Limb (tissue), 2 donors: ENCODE measurements around the gene MALT1.
"Not testable (repeated sequence)": the region's sequence is repeated elsewhere in the genome, so short reads cannot be mapped to it uniquely, and the experiment has no call there.

Experiments
- DNase-seq, 2 donors: peaks; one replicate each; pipeline ENCODE4 v3.0.0-alpha.2; 2016; ENCODE audit errors: extremely low spot score in 2 of 2

Gene MALT1

DNA sequence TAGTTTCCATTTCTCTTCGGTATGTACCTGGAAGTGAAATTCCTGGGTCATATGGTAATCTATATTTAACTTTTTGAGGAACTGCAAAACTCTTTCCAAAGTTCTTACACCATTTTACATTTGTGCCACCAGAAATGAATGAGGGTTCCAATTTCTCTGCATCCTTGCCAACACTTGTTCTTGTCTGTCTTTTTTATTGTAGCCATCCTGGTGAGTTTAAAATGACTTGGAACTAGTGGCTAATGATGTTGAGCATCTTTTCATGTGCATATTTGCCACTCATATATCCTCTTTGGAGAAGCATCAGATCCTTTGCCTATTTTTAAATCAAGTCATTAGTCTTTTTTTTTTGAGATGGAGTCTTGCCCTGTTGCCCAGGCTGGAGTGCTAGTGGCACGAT lies 59.4 kb downstream of the MALT1 start:
- DNase-seq: no peak

DNA sequence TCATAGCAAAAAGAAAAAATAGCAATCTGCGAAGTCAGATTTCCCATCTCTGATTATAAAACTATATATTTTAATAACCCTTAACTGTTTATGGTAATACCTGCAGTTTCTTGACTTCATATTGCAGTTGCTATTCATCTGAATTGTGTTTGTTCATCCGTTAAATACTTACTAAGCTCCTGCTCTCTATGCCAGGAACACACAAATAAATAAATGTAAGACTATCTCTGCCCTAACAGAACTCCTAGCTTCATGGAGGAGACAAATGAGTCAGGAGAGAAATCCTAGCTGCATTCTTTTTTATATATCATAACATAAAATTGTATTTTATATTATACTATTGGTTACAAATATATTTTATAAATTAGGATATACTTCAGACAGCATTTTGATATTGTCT lies 61.2 kb downstream of the MALT1 start:
- no peak for DNase-seq

GRCh38 chr18:58733866-58734265 lies 62.6 kb downstream of the MALT1 start:
- DNase-seq: no peak

- DNase-seq: no peak
Measured at GRCh38 chr18:58738322-58738721, 67.1 kb downstream of the MALT1 start.

DNA sequence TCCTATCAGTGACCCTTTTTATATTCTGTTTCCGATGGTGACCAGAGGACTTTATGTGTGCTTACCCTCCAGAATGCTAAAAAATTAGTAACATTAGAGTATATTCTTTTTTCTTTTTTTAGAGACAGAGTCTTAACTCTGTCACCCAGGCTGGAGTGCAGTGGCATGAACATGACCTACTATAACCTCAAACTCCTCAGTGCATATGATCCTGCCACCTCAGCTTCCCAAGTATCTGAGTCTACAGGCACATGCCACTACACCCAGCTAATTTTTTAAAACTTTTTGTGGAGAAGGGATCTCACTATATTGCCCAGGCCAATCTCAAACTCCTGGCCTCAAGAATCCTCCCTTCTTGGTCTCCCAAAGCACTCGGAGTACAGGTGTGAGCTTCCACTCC lies 74.6 kb downstream of the MALT1 start:
- DNase-seq: no peak

DNA sequence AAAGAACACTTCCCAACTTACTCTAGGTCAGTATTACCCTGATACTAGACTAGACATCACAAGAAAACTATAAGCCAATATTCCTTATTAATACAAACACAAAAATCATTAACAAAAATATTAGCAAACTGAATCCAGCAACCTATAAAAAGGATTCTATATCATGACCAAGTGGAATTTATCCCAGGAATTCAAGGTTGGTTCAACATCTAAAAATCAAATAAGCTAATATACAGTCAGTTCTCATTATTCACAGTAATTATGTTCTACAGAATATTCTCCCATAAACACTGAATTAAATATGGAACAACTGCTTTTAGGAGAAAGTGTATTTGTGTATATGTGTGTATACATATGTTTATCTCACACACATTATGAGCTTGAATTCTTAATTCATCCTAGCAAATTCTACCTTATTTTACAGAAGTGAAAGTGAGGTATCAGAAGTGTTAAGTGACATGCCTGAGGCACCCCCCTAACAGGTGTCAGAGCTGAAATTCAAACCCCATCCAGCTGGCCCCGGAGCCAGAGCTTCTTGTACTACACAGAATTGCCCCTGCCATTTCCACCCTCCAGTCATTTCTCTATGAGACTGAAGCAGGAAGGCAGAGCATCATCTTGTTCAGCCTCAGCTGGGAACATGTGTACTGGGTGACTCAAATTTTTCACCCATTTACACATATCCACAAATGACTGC lies 77.8 kb downstream of the MALT1 start:
- DNase-seq: no peak

- no peak for DNase-seq
Measured at GRCh38 chr18:58753976-58754375, 82.7 kb downstream of the MALT1 start.

- DNase-seq: no peak
Measured at GRCh38 chr18:58754544-58755068, 83.3 kb downstream of the MALT1 start.

GRCh38 chr18:58755304-58756010 lies 84.2 kb downstream of the MALT1 start:
- DNase-seq: no peak

DNA sequence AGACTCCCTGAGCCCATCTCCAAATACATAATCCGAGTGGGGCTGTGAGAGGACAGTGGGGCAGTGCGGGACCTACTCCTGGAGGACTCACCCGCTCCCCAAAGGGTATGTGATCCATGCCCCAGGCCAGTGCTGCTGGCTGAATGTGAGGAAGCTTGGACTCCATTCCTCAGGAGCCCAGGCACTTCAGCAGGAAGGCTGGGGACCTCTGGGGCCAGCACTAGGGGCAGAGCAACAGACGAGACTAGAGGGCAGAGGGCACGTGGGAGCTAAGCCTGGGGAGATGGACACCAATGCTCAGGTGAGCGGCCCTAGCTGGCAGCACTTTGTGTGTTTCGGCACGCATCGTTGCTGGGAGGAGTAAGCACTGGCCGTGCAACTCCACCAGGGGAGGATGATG lies 84.9 kb downstream of the MALT1 start:
- no peak for DNase-seq

DNA sequence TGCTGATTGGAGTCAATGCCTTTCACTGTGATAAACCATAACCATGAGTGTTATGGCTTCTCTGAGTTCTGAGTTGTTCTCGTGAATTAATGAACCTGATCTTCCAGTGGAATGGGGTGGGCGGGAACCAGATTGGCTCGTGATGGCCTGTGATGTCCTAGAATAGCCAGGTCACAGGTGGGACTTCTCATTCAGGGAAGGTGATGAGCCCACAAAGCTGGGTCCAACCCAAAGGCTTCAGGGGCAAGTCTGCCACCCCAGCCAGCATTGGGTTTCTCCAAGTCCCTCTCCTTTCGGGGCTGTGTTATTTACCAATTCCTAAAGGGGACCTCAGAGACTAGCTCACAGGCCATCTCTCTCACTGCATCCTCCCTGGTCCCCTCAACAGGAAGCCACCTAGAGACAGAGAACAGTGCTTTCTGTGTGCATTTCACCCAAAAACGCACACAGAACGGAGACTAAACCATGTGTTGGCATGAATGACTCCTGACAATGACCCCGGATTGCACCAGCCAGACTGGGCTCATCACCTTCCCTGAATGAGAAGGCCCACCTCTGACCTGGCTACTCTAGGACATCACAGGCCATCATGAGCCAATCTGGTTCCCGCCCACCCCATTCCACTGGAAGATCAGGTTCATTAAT lies 85.5 kb downstream of the MALT1 start:
- no peak for DNase-seq

DNA sequence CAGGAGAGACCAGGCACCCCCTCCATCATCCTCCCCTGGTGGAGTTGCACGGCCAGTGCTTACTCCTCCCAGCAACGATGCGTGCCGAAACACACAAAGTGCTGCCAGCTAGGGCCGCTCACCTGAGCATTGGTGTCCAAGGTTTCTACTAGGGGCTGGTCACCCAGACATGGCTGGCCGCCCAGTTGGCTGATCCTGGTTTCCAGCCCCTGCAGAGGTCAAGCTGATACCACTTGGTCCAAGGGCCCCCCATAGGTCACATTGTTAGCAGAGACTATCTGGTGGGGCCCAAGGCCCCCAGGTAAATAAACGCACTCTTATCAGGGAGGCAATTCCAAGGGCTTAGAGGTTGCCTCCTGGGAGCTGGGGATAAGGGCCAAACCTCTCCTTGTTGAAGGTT lies 86.1 kb downstream of the MALT1 start:
- DNase-seq: not testable (repeated sequence)

GRCh38 chr18:58758046-58758445 lies 86.8 kb downstream of the MALT1 start:
- no peak for DNase-seq

- no peak for DNase-seq
Measured at GRCh38 chr18:58758606-58759005, 87.3 kb downstream of the MALT1 start.

GRCh38 chr18:58761241-58761969 lies 90.1 kb downstream of the MALT1 start:
- no peak for DNase-seq

- no peak for DNase-seq
Measured at GRCh38 chr18:58761970-58762780, 90.9 kb downstream of the MALT1 start.

GRCh38 chr18:58762781-58763171 lies 91.5 kb downstream of the MALT1 start:
- DNase-seq: no peak

DNA sequence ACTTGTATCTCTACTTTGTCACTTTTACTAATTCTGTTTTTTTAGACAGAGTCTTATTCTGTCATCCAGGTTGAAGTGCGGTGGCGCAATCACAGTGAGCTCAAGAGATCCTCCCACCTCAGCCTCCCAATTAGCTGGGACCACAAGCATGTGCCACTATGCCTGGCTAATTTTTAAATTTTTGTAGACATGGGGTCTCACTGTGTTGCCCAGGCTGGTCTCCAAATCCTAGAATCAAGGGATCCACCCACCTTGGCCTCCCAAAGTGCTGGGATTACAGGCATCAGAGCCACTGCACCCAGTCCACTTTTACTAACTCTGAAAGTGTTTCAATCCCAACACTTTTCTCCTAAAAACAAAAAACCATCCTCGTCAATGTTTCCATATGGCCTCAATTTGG lies 94.9 kb downstream of the MALT1 start:
- DNase-seq: no peak

- no peak for DNase-seq
Measured at GRCh38 chr18:58766946-58767345, 95.7 kb downstream of the MALT1 start.

DNA sequence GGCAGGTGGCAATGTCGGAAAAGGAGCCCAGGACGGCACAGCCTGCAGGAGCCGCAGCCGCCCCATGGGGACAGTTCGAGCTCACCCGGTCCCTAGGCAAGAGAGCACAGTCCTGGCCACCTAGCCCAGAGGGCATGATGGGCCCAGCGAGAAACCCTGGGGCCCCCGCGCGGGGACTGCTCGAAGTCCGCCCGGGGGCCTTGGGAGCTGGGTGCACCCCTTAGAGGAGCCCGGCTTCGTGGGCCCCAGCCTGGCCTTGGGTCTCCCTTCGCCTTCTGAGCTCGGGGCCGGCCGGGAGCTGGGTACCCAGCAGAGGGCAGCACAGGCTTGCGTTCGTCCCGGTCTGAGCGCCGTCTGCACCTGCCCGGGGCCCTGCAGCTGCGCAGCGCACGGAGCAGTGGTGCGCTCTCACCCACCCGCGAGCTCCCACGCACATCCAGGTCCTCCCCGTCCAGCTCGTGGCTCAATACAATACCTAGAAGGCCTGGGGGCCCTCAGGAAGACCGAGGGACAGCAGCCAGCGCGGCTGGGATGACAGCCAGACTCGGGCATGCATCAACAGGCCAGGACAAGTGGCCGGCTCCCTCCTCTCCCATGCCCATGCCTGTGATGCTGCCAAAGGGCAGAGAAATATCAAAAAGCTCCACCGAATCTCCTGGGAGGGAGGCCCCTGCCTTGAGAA lies 97.2 kb downstream of the MALT1 start:
- DNase-seq: peak; percentile 58 to 86
